ENCODE measurements around the gene TIMM13. TPM values are rescaled to one million over a fixed set of nuclear protein-coding genes. Genes with fewer than 3 reads are reported as not detected.

Gene TIMM13
- total RNA-seq, 3 donors from 2014 or later = 273 to 326 (median 286) TPM

DNA sequence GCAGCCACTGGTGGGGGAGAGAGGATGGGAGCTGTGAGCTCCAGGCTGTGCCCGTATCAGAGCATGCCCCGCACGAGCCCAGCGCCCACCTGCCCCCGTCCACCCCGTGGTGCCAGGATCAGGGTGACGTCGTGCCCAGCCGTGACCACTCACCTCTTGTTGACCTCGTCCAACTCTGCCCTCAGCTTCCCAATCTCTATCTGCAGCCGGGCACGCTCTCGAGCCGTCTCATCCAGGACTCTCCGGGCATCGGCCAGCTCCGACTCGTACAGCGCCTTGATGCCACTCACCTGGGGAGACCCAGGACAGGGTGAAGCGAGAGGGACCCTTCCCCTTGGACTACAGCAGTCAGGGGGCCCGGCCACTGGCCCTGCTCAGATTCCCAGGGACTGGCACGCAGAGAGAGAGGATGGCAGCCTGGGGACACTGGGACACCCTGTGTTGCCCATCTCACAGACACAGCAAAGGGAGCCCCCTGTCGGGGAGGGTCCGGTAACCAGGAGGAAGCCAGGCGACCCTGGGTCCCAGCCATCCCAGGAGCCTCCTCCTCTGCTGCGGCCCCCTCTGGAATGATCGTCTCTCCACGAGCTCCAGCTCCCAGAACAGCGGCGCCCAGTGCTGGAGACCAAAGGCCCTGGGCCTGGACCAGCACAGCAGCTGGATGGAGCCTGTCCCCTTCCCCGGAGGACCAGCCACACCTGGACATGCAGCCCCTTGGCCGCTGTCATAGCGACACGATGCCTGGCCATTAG, 17.0 kb upstream of the TIMM13 start:
- Mint-ChIP-seq H3K4me1 (ENCODE audit: low read depth) (peaks cover 10% of the 10 kb centered on the region), H3K4me3 (no peak overlapping the region), H3K27me3 (ENCODE audit: low read depth) (no peaks in the 10 kb centered on the region), H3K9me3 (no peaks in the 10 kb centered on the region), H3K36me3 (ENCODE audit: insufficient read depth) (peaks cover 4% of the 10 kb centered on the region)
- no peak for DNase-seq
- ATAC-seq = no peak

DNA sequence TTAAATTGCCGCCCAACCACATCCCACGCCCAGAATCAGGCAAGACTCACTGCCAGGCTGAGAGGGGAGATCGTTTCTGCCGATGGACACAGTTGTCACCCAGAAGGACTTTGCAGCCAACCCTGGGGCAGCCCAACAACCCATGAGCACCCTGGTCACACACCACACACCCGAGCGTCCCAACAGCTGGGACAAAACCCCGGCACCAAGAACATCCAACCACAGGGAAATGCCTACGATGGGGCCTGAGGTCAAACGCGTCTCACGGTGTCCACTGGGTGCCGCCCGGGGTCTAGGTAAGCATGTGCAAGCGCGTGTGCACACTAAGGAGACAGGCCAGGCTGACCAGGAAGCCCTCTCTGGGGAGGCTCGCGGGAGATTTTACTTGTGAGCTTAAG, 16.4 kb upstream of the TIMM13 start:
- no peaks in the 10 kb centered on the region for H3K27me3 Mint-ChIP-seq (ENCODE audit: low read depth)
- ATAC-seq (no peak), DNase-seq (no peak)
- peaks cover 10% of the 10 kb centered on the region for H3K4me1 Mint-ChIP-seq (ENCODE audit: low read depth)
- no peaks in the 10 kb centered on the region for H3K9me3 Mint-ChIP-seq
- no peak overlapping the region for H3K4me3 Mint-ChIP-seq
- peaks cover 4% of the 10 kb centered on the region for H3K36me3 Mint-ChIP-seq (ENCODE audit: insufficient read depth)

DNA sequence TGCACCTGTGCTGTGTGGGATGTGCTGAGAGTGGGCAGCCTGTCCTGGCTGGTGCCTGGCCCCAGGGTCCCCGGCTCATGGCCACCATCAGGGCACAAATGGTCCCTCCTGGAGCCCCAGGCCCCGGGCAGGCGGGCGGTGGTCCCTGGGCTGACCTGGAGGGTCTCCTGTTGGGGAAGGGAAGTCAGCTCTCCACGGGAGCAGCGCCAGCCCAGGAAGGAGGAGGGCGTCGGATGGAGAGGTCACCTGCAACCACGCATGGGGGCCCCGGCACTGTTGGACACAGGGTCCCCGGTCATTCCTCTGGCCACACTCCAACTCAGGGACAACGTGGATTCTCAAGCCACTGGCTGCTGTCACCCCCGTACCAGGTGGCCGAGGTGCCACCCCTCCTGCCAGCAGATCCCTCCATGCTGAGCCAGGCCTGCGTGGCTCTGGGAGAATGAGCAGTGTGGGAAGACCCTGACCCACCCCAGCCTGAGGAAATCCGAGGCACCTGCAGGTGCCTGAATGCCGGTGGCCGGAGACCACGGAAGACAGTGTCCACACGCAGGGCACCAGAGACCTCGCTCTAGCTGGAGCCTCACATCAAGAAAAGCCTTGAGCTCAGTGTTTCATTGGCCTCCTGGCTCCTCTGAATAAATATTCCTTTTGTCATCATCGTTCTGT, 15.9 kb upstream of the TIMM13 start:
- Mint-ChIP-seq H3K4me3 (no peak overlapping the region), H3K9me3 (no peaks in the 10 kb centered on the region)

DNA sequence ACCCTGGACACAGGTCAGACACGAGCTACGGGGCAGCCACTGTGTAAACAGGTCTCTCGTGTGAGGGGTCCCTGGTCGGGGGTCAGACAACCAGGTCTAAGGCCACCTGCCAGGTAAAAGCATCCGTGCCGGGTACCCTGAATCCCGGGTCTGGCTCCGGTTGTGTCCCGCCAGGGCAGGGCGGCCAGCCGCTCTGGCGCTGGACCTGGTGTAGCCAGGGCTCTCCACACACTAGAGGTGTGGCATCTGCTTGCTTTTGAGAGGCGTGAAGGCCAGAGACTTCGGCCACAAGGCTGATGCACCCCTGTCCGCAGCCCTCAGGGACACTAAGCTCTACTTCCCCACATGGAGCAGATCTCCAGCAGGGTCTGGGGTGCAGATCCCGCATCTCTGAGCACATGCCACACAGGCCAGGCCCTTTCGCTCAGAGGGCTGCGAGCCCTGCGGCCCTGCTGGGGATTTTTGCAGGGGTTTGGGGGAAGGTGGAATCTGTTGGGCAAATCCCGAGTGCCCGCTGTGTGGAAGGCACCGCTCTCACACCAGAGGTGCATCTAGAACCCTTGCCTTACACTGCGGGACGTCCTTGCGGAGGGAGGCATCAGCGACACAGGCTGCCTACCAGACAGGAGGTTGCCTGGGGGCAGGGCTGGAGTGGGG, 13.8 kb upstream of the TIMM13 start:
- ATAC-seq (no peak), DNase-seq (no peak)
- no peaks in the 10 kb centered on the region for H3K27me3 Mint-ChIP-seq (ENCODE audit: low read depth)
- no peak overlapping the region for H3K4me3 Mint-ChIP-seq
- H3K9me3 Mint-ChIP-seq = no peaks in the 10 kb centered on the region
- H3K36me3 Mint-ChIP-seq (ENCODE audit: insufficient read depth) = peaks cover 7% of the 10 kb centered on the region
- no peaks in the 10 kb centered on the region for H3K4me1 Mint-ChIP-seq (ENCODE audit: low read depth)

More for the DNA sequence above, 15.9 kb upstream of the TIMM13 start:
- peaks cover 4% of the 10 kb centered on the region for H3K36me3 Mint-ChIP-seq (ENCODE audit: insufficient read depth)
- DNase-seq (no peak), ATAC-seq (no peak)
- no peaks in the 10 kb centered on the region for H3K27me3 Mint-ChIP-seq (ENCODE audit: low read depth)
- peaks cover 10% of the 10 kb centered on the region for H3K4me1 Mint-ChIP-seq (ENCODE audit: low read depth)

DNA sequence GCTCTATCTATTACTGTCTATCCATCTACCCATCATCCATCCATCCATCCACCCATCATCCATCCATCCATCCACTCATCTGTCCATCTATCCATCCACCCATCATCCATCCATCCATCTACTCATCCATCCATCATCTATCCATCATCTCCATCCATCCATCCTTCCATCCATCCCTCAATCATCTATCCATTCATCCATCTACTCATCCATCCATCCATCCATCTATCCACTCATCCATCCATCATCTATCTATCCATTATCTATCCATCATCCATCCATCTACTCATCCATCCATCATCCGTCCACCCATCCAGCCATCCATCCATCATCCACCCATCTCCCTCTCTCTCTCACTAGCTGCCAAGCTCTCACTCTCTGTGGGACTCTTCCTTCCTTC, 13.1 kb upstream of the TIMM13 start:
- no peak overlapping the region for H3K4me3 Mint-ChIP-seq
- ATAC-seq (no peak), DNase-seq (no peak)
- no peaks in the 10 kb centered on the region for H3K4me1 Mint-ChIP-seq (ENCODE audit: low read depth)
- peaks cover 7% of the 10 kb centered on the region for H3K36me3 Mint-ChIP-seq (ENCODE audit: insufficient read depth)
- no peaks in the 10 kb centered on the region for H3K27me3 Mint-ChIP-seq (ENCODE audit: low read depth)
- H3K9me3 Mint-ChIP-seq = no peaks in the 10 kb centered on the region

DNA sequence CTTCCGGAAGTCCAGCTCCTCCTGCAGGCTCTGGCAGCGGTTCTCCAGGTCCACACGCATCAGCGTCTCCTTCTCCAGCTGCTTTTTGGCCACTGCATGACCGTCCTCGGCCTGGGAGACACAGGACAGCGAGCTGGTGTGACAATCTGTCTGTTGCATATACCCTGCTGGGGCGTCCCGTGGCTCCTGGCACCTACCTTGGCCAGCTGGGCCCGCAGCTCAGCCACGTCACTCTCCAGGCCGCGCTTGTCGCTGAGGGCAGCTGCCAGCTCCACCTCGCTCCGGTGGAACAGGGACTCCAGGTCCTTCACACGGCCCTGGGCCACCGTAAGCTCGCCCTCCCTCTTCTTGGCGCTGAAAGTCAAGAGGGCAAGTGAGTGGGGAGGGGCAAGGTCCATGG, 10.8 kb upstream of the TIMM13 start:
- Mint-ChIP-seq H3K27me3 (ENCODE audit: low read depth) (no peaks in the 10 kb centered on the region), H3K4me3 (no peak overlapping the region), H3K9me3 (no peaks in the 10 kb centered on the region), H3K36me3 (ENCODE audit: insufficient read depth) (peaks cover 11% of the 10 kb centered on the region), H3K4me1 (ENCODE audit: low read depth) (no peaks in the 10 kb centered on the region)
- no peak for DNase-seq
- ATAC-seq = no peak

DNA sequence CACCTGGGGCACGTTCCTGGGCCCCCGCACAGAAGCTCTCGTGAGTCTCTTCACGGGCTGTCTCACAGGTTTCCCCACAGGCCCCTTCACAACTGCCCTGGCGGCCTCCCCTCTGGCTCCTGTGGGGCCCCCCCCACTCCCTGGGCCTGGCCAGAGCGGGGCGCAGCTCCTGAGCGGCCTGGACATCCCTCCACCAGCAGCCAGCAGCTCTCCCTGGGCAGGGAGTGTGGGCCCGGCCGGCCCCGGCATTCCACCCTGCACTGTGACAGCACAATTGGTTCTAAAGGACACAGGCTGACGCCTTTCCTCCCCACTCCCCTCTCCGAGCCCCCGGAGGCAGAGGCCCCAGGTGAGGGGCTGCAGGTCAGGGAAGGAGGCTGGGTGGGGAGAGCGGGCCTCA, 9.5 kb upstream of the TIMM13 start:
- no peaks in the 10 kb centered on the region for H3K9me3 Mint-ChIP-seq
- H3K4me1 Mint-ChIP-seq (ENCODE audit: low read depth) = no peaks in the 10 kb centered on the region
- DNase-seq (no peak), ATAC-seq (no peak)
- H3K36me3 Mint-ChIP-seq (ENCODE audit: insufficient read depth) = peaks cover 11% of the 10 kb centered on the region
- no peaks in the 10 kb centered on the region for H3K27me3 Mint-ChIP-seq (ENCODE audit: low read depth)
- H3K4me3 Mint-ChIP-seq = no peak overlapping the region

DNA sequence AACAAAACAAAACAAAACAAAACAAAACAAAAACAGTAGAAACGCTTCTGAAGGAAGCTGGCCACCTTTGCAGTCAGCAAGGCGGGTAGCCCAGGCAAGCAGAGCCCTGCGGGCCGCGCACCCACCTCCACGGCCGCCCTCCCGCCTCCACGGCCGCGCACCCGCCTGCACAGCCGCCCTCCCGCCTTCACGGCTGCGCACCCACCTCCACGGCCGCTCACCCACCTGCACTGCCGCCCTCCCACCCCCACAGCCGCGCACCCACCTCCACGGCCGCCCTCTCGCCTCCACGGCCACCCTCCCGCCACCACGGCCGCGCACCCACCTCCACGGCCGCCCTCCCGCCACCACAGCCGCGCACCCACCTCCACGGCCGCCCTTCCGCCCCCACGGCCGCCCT, 9.0 kb upstream of the TIMM13 start:
- ATAC-seq (no peak), DNase-seq (no peak)
- no peaks in the 10 kb centered on the region for H3K4me1 Mint-ChIP-seq (ENCODE audit: low read depth)
- no peaks in the 10 kb centered on the region for H3K9me3 Mint-ChIP-seq
- H3K27me3 Mint-ChIP-seq (ENCODE audit: low read depth) = no peaks in the 10 kb centered on the region
- no peak overlapping the region for H3K4me3 Mint-ChIP-seq
- H3K36me3 Mint-ChIP-seq (ENCODE audit: insufficient read depth) = peaks cover 12% of the 10 kb centered on the region

DNA sequence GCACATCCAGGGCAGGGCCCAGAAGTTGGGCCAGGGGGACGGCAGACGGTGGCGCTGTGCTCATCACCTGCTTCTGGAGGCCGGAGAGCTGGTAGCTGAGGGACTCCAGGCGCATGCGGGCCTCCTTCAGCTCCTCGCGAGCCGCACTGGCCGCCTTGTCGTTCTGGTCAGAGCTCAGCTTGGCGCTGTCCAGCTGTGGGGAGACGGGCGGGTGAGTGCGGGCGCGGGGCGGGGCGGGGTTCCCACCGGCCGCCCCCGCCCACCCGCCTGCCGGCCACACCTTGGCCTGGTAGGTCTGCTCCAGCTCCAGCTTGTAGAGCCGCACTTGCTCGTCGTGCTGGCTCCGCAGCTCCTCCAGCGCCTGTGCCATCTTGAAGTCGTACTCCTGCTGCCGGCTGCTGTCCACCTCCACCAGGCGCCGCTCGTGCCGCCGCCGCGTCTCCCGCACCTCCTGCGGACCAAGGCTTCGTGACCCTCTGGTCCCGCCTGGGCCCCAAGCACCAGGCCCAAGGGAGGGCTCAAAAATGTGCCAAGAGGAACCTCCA, 7.4 kb upstream of the TIMM13 start:
- no peaks in the 10 kb centered on the region for H3K9me3 Mint-ChIP-seq
- ATAC-seq (no peak), DNase-seq (no peak)
- H3K4me1 Mint-ChIP-seq (ENCODE audit: low read depth) = no peaks in the 10 kb centered on the region
- H3K27me3 Mint-ChIP-seq (ENCODE audit: low read depth) = no peaks in the 10 kb centered on the region
- H3K4me3 Mint-ChIP-seq = no peak overlapping the region
- H3K36me3 Mint-ChIP-seq (ENCODE audit: insufficient read depth) = peaks cover 10% of the 10 kb centered on the region

DNA sequence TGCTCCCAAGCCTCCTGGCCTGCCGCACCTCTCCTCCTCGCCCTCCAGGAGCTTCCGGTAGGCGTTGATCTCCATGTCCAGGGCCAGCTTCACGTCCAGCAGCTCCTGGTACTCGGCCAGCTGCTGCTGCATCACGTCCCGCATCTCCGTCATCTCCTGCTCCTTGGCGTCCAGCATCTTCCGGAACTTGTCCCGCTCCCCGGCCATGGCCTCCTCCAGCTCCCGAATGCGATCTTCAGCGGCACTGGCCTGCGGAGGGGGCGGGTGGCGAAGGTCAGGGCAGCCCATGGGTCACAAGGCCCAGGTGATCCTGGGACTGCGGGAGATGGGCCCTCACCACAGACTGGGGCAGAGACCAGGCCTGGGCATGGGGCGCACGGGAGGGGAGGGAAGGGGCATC, 6.9 kb upstream of the TIMM13 start:
- DNase-seq (no peak), ATAC-seq (no peak)
- H3K9me3 Mint-ChIP-seq = no peaks in the 10 kb centered on the region
- no peaks in the 10 kb centered on the region for H3K4me1 Mint-ChIP-seq (ENCODE audit: low read depth)
- peaks cover 10% of the 10 kb centered on the region for H3K36me3 Mint-ChIP-seq (ENCODE audit: insufficient read depth)
- no peak overlapping the region for H3K4me3 Mint-ChIP-seq
- H3K27me3 Mint-ChIP-seq (ENCODE audit: low read depth) = no peaks in the 10 kb centered on the region

DNA sequence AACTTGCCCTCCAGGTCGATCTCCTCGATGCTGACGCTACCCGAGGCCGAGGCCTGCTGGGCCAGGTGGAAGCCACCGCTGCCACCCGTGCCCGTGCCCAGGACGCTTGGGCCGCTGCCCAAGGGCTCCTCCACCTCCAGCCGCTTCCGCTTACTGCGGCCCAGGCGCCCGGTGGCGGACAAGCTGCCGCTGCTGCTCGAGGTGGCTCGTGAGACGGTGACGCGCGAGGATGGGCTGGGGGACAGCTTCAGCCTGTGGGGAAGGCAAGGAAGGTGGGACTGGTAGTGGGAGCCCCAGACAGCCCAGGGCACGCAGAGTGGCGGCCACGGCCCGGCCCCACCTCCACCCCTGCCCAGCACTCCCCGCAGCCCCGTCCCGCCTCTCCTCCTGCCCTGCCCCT, 6.5 kb upstream of the TIMM13 start:
- H3K9me3 Mint-ChIP-seq = no peaks in the 10 kb centered on the region
- no peak overlapping the region for H3K4me3 Mint-ChIP-seq
- H3K27me3 Mint-ChIP-seq (ENCODE audit: low read depth) = no peaks in the 10 kb centered on the region
- peaks cover 10% of the 10 kb centered on the region for H3K36me3 Mint-ChIP-seq (ENCODE audit: insufficient read depth)
- no peak for DNase-seq
- ATAC-seq = no peak
- no peaks in the 10 kb centered on the region for H3K4me1 Mint-ChIP-seq (ENCODE audit: low read depth)

DNA sequence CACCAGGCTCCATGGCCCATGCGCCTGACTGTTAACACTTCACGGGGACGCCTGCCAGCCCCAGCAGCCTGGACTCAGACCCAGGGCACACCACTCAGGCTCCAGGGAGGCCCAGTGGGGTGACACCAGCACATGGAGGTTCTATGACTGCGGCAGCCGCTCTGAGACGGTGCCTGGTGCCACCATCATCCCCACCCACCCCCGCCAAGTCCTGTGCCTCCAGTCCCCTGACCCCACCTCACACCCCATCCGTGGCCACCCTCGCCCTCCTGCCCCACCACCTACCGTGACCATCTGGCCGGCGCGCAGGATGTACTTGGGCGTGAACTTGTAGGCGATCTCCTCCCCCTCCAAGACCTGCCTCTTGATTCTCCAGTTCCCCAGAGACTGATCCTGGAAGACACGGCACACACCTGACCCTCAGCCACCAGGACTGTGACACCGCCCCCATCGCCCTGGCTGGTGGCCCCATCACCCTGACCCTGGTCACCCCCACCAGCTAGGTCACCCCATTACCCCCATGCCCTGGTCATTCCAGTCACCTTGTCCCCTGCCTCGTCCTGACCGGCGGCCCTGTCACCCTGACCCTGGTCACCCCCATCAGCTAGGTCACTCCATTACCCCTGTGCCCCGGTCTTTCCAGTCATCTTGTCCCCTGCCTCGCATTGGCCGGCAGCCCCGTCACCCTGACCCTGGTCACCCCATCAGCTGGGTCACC, 4.9 kb upstream of the TIMM13 start:
- no peak for ATAC-seq
- H3K27me3 Mint-ChIP-seq (ENCODE audit: low read depth) = no peaks in the 10 kb centered on the region
- H3K4me1 Mint-ChIP-seq (ENCODE audit: low read depth) = peaks cover 4% of the 10 kb centered on the region
- H3K9me3 Mint-ChIP-seq = no peaks in the 10 kb centered on the region
- H3K36me3 Mint-ChIP-seq (ENCODE audit: insufficient read depth) = peaks cover 9% of the 10 kb centered on the region
- no peak overlapping the region for H3K4me3 Mint-ChIP-seq
- no peak for DNase-seq

DNA sequence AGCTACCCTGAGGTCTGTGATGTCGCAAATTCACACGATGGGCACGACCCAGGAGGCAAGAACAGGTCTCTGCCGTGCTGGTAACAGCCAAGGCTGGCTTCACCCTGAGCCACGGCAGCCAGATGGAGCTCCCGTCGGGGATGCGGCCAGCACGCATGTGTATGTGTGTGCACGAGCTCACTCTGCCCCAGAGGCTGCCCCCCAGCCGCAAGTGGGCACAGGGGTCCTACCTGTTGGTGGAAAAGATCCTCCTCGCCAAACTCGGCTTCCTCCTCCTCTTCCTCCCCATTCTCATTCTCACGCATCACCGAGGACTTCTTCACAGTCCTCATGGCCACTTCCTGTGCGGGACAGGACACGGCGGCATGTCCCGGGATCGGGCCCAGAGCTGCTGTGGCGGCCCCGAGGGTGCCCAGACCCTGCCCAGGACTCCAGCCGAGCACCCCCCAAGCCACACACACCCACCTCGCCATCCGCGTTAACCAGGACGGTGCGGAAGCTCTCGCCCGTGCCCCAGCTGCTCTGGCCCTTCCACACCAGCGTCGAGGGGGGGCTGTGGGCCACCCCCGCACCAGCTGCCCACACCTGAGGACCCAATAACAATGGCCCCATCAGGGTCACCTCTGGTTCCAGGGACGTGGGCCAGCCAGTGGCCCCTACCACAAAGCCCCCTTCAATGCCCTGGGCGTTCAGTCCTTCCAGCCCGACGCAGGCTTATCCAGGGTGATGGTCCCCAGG, 4.1 kb upstream of the TIMM13 start:
- Mint-ChIP-seq H3K9me3 (no peaks in the 10 kb centered on the region), H3K27me3 (ENCODE audit: low read depth) (no peaks in the 10 kb centered on the region), H3K36me3 (ENCODE audit: insufficient read depth) (peaks cover 10% of the 10 kb centered on the region), H3K4me1 (ENCODE audit: low read depth) (peaks cover 5% of the 10 kb centered on the region), H3K4me3 (no peak overlapping the region)
- DNase-seq (no peak), ATAC-seq (no peak)
